H1 (cell line): ENCODE measurements around the gene RELB. TPM values are rescaled to one million over a fixed set of nuclear protein-coding genes. Genes with fewer than 3 reads are reported as not detected.

ENCODE experiments used
- BACH1 ChIP-seq: IDR thresholded peaks from 2 replicates; pipeline ENCODE4 v1.6.1; 2012; ENCODE audit warnings: low read length, improper control_type of control experiment
- CBX5 ChIP-seq: fragments of 300-800, 300-1000 bp; sonication (generic); IDR thresholded peaks from 2 replicates; pipeline ENCODE4 v1.7.1; 2016; ENCODE audit warnings: antibody characterized with exemption, low read length, low read depth
- CHD7 ChIP-seq: fragments of 300-600 bp; sonication (generic); IDR thresholded peaks from 2 replicates; pipeline ENCODE4 v1.7.1; 2012; ENCODE audit warnings: low read length, moderate library complexity, mild to moderate bottlenecking, inconsistent platforms; ENCODE audit not compliant: insufficient replicate concordance
- CTBP2 ChIP-seq: IDR thresholded peaks from 2 replicates; pipeline ENCODE4 v1.7.0; 2011; ENCODE audit warnings: borderline replicate concordance, mild to moderate bottlenecking, moderate library complexity, mixed read lengths, low read length; ENCODE audit not compliant: insufficient read depth, insufficient read length
- FOSL1 ChIP-seq: IDR thresholded peaks from 2 replicates; pipeline ENCODE4 v1.6.1; 2011; ENCODE audit warnings: mild to moderate bottlenecking, low read depth, low read length, moderate library complexity; ENCODE audit not compliant: insufficient read depth
- KDM4A ChIP-seq: IDR thresholded peaks from one replicate; pipeline ENCODE4 v1.7.1; 2012; ENCODE audit warnings: low read depth, mild to moderate bottlenecking, moderate library complexity, low read length, inconsistent platforms; ENCODE audit not compliant: severe bottlenecking
- KDM5A ChIP-seq: fragments of 200-600 bp; IDR thresholded peaks from 2 replicates; pipeline ENCODE4 v1.7.1; 2012; ENCODE audit warnings: mild to moderate bottlenecking, low read length, inconsistent platforms, mixed read lengths
- RBBP5 ChIP-seq: IDR thresholded peaks from 2 replicates; pipeline ENCODE4 v1.7.1; 2012; ENCODE audit warnings: low read depth, mild to moderate bottlenecking, inconsistent platforms, low read length, moderate library complexity, borderline replicate concordance
- RNF2 ChIP-seq: fragments of 200-900, 300-1000 bp; sonication (generic); IDR thresholded peaks from 2 replicates; pipeline ENCODE4 v1.7.1; 2016; ENCODE audit warnings: borderline replicate concordance, low read depth, mild to moderate bottlenecking, antibody characterized with exemption, low read length; ENCODE audit not compliant: poor library complexity, severe bottlenecking; ENCODE audit errors: missing control alignments
- SIN3A ChIP-seq, 2 experiments: IDR thresholded peaks in 1 of 2; conservative IDR thresholded peaks in 1 of 2; 2 replicates each; pipeline ENCODE4 v1.6.1; 2011 to 2012; ENCODE audit warnings: low read length in 2 of 2, improper control_type of control experiment in 1 of 2, low read depth in 1 of 2, mild to moderate bottlenecking in 1 of 2
- TAF1 ChIP-seq: IDR thresholded peaks from 2 replicates; pipeline ENCODE4 v1.6.1; 2011; ENCODE audit warnings: mild to moderate bottlenecking, low read depth, low read length
- polyA plus RNA-seq, 7 experiments: library from polyadenylated mRNA; depleted of rRNA in 3 of 7; stranded (reverse) in 5 of 7; unstranded in 2 of 7; fragments of >200 nt in 5 of 7; fragments of 200-250 nt in 2 of 7; gene quantifications; 1 replicate in 5 of 7; 2 replicates in 1 of 7; 4 replicates in 1 of 7; pipeline versions ENCODE4 v1.2.1 to v1.2.3, GENCODE V29; 2011 to 2013; ENCODE audit warnings: missing spikeins in 2 of 7, mixed read lengths in 2 of 7
- total RNA-seq: library from RNA; stranded (reverse); fragmentation: NEBNext Ultra II Directional; extraction: Animal tissue kit (Norgen Biotek cat#: 25700); gene quantifications from 2 replicates; pipeline ENCODE4 v1.2.1, GENCODE V29; 2021

RELB gene
- total and polyA plus RNA-seq, 2 of the 8 experiments (the other 6 are each of a cell fraction or from before 2014, with no cell fraction given) = 10.0 to 13.1 TPM

GRCh38 chr19:44974857-44975256, 26.4 kb upstream of the RELB start (continued):
- no peak for TF ChIP-seq CHD7
- TF ChIP-seq BACH1 = no peak
- TF ChIP-seq CBX5 = no peak
- TF ChIP-seq RNF2 = no peak
- no peak for TF ChIP-seq KDM5A
- TF ChIP-seq FOSL1 = no peak
- no peak for TF ChIP-seq TAF1
- TF ChIP-seq SIN3A (conservative IDR thresholded peaks at IDR 0.05 in 1 of 2, IDR thresholded peaks at IDR 0.05 in 1 of 2; ENCODE audit: low read depth in 1 of 2, low read length in 2 of 2) = no peak
- no peak for TF ChIP-seq CTBP2
- no peak for TF ChIP-seq KDM4A
- no peak for TF ChIP-seq RBBP5
